Gastrocnemius medialis (tissue), 4 donors: ENCODE results near the gene MCUR1. TPM values are rescaled to one million over a fixed set of nuclear protein-coding genes. Genes with fewer than 3 reads are reported as not detected.
"Not testable (repeated sequence)": the region's sequence is repeated elsewhere in the genome, so short reads cannot be mapped to it uniquely, and the experiment has no call there.

Source experiments
- ATAC-seq, 2 donors: fragments of 150-250 bp; one replicate each; pipeline ENCODE4 v1.9.1; 2016
- DNase-seq, 2 donors: peaks; one replicate each; pipeline ENCODE4 v3.0.0-alpha.2; 2019
- H3K27ac ChIP-seq, 4 donors: fragments of 200-600 bp; sonication (generic); 1 replicate in 1 of 4; 2 replicates in 3 of 4; pipeline ENCODE4 v1.5.1; 2016 to 2018; ENCODE audit warnings: mild to moderate bottlenecking in 2 of 4, moderate library complexity in 1 of 4
- H3K27me3 ChIP-seq, 3 donors: fragments of 200-600 bp; sonication (generic) in 2 of 3; 1 replicate in 1 of 3; 2 replicates in 2 of 3; pipeline versions ENCODE4 v1.5.1 to v1.6.0; 2016 to 2019; ENCODE audit warnings: mild to moderate bottlenecking in 1 of 3, moderate library complexity in 1 of 3
- H3K36me3 ChIP-seq, 2 donors: fragments of 200-600 bp; sonication (generic) in 1 of 2; one replicate each; pipeline ENCODE4 v1.5.1; 2017 to 2018
- H3K4me1 ChIP-seq, 2 donors: fragments of 200-600 bp; sonication (generic) in 1 of 2; one replicate each; pipeline ENCODE4 v1.5.1; 2016 to 2017; ENCODE audit warnings: mild to moderate bottlenecking in 2 of 2
- H3K4me3 ChIP-seq, 4 donors: fragments of 200-600 bp; sonication (generic) in 3 of 4; 1 replicate in 1 of 4; 2 replicates in 3 of 4; pipeline ENCODE4 v1.5.1; 2016 to 2019; ENCODE audit warnings: mild to moderate bottlenecking in 2 of 4
- H3K9me3 ChIP-seq, 3 donors: fragments of 200-600 bp; sonication (generic) in 2 of 3; 1 replicate in 1 of 3; 2 replicates in 2 of 3; pipeline ENCODE4 v1.5.1; 2016 to 2019
- POLR2A ChIP-seq, 2 donors: fragments of 450-650 bp; IDR thresholded peaks; one replicate each; pipeline ENCODE4 v1.6.1; 2017; ENCODE audit warnings: antibody characterized with exemption in 2 of 2, mild to moderate bottlenecking in 2 of 2, moderate library complexity in 2 of 2
- in situ Hi-C, 4 donors: fragments of 200-750 bp; cut with MboI; loops; one replicate each; pipeline versions ENCODE4 v1.15.0 to v1.8.0; 2017; ENCODE audit warnings: low sequenced_read_pairs in 4 of 4
- intact Hi-C: fragments of 100-400 bp; cut with DNase I; formaldehyde crosslinking; loops from one replicate; pipeline ENCODE4 v1.15.1; 2023; ENCODE audit warnings: low total_unique reads
- total RNA-seq, 4 donors: library from RNA; depleted of rRNA; stranded (reverse); fragments of >200 nt; gene quantifications; one replicate each; pipeline versions ENCODE4 v1.1.0 to v1.2.3, GENCODE V29; 2016
- TF ChIP-seq, protein P1 (sequence below), 5 experiments: fragments of 450-650 bp in 3 of 5; fragments of 200-600 bp in 2 of 5; sonication (generic) in 2 of 5; IDR thresholded peaks in 4 of 5; conservative IDR thresholded peaks in 1 of 5; 1 replicate in 4 of 5; 2 replicates in 1 of 5; pipeline ENCODE4 v1.5.1; 2016 to 2019; ENCODE audit warnings: antibody characterized with exemption in 5 of 5, mild to moderate bottlenecking in 3 of 5, moderate library complexity in 3 of 5

Gene MCUR1
- total RNA-seq, 4 donors from 2014 or later, result 9.5 to 29.4 (median 18.1) TPM

DNA sequence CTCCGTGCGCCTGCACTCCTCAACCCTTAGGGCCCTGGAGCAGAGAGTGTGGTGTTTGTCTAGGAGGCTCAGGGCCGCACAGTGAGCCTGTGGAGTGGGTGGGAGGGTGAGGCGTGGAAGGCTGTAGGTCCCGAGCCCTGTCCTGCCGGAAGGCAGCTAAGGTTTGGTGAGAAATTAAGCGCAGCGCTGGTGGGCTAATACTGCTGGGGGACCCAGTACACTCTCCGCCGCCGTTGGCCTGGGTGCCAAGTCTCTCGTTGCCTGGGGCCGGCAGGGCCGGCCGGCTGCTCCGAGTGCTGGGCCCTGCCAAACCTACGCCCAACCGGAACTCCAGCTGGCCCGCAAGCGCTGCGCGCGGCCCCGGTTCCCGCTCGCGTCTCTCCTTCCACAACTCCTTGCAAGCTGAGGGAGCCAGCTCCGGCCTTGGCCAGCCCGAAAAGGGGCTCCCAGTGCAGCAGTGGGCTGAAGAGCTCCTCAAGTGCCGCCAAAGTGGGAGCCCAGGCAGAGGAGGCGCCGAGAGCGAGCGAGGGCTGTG lies 40.4 kb upstream of the MCUR1 start:
- H3K27me3 ChIP-seq, result peaks cover 17 to 19% (median 18%) of the 10 kb centered on the region in 3 donors
- no peak for ATAC-seq
- no peak for DNase-seq
- no peak overlapping the region for H3K27ac ChIP-seq
- no peaks in the 10 kb centered on the region for H3K36me3 ChIP-seq
- in situ Hi-C loops (no loop called here), intact Hi-C loops (no loop called here)
- TF ChIP-seq, protein P1, sequence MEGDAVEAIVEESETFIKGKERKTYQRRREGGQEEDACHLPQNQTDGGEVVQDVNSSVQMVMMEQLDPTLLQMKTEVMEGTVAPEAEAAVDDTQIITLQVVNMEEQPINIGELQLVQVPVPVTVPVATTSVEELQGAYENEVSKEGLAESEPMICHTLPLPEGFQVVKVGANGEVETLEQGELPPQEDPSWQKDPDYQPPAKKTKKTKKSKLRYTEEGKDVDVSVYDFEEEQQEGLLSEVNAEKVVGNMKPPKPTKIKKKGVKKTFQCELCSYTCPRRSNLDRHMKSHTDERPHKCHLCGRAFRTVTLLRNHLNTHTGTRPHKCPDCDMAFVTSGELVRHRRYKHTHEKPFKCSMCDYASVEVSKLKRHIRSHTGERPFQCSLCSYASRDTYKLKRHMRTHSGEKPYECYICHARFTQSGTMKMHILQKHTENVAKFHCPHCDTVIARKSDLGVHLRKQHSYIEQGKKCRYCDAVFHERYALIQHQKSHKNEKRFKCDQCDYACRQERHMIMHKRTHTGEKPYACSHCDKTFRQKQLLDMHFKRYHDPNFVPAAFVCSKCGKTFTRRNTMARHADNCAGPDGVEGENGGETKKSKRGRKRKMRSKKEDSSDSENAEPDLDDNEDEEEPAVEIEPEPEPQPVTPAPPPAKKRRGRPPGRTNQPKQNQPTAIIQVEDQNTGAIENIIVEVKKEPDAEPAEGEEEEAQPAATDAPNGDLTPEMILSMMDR (IDR thresholded peaks at IDR 0.05 in 4 of 5, conservative IDR thresholded peaks at IDR 0.05 in 1 of 5), result no peak
- no peak for TF ChIP-seq POLR2A (IDR thresholded peaks at IDR 0.05)
- H3K9me3 ChIP-seq, result no peaks in the 10 kb centered on the region
- peaks cover 0 to 1% of the 10 kb centered on the region in 2 donors for H3K4me1 ChIP-seq
- no peak overlapping the region for H3K4me3 ChIP-seq

DNA sequence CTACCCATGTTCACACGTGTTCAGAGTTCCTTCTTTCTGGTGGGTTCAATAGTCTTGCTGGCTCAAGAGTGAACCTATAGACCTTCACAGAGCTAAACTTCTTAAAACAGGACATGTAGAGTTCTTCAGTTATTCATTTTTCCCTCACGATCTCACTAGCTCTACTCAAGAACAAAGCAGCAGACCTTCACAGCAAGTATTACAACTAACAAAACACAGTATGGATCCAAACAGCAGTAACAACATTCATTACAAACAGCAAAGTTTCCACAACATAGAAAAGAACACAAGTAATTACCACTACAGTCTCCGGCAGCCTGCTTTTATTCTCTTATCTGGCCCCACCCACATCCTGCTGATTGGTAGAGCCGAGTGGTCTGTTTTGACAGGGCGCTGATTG lies 39.5 kb upstream of the MCUR1 start:
- no peak for TF ChIP-seq POLR2A (IDR thresholded peaks at IDR 0.05)
- TF ChIP-seq, protein P1 (IDR thresholded peaks at IDR 0.05 in 4 of 5, conservative IDR thresholded peaks at IDR 0.05 in 1 of 5), result no peak
- H3K27me3 ChIP-seq, result peaks cover 7 to 11% (median 9%) of the 10 kb centered on the region in 3 donors
- no peak for DNase-seq
- no peak overlapping the region for H3K4me3 ChIP-seq
- intact Hi-C loops, result no loop called here
- H3K9me3 ChIP-seq, result no peaks in the 10 kb centered on the region
- in situ Hi-C loops, result no loop called here
- ATAC-seq, result no peak
- H3K27ac ChIP-seq, result no peak overlapping the region
- no peaks in the 10 kb centered on the region for H3K36me3 ChIP-seq
- no peaks in the 10 kb centered on the region for H3K4me1 ChIP-seq

DNA sequence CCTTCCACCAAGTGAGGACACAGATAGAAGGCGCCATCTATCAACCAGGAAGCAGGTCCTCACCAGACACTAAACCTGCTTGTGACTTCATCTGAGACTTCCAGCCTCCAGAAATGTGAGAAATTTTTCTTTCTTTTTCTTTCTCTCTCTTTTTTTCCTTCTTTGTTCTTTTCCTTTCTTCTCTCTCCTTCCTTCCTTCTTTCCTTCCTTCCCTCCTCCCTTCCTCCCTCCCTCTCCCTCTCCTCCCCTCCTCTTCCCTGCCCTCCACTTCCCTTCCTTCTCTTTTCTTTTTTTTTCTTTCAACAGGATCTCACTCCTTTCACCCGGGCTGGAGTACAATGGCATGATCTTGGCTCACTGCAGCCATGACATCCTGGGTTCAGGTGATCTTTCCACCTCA lies 37.4 kb upstream of the MCUR1 start:
- ATAC-seq (no peak), DNase-seq (no peak)
- no peak for TF ChIP-seq POLR2A (IDR thresholded peaks at IDR 0.05)
- TF ChIP-seq, protein P1 (IDR thresholded peaks at IDR 0.05 in 4 of 5, conservative IDR thresholded peaks at IDR 0.05 in 1 of 5), result no peak
- Histone ChIP-seq H3K9me3 (no peaks in the 10 kb centered on the region), H3K27ac (no peak overlapping the region), H3K4me3 (no peak overlapping the region), H3K36me3 (no peaks in the 10 kb centered on the region), H3K4me1 (no peaks in the 10 kb centered on the region), H3K27me3 (no peaks in the 10 kb centered on the region)
- intact Hi-C loops (no loop called here), in situ Hi-C loops (no loop called here)

DNA sequence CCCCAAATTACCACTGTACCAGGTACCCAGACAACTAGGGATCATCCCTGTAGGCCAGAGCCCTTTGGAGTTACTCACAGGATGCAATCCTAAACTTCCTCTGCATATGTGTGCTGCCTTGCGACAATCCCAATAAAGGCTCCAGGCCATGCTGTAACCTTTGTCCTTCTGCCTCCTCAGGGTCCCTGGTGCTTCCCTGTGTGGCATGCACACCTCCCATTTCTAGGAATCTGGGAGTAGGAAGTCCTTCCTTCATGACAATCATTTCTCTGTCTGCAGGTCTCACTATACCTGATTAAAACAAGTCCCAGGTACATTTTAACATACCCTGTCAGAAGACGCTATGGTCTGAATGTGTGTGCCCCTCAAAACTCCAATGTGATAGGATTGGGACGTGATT lies 37.0 kb upstream of the MCUR1 start:
- H3K4me1 ChIP-seq, result no peaks in the 10 kb centered on the region
- H3K9me3 ChIP-seq, result no peaks in the 10 kb centered on the region
- no peak overlapping the region for H3K27ac ChIP-seq
- H3K36me3 ChIP-seq, result no peaks in the 10 kb centered on the region
- ATAC-seq, result no peak
- intact Hi-C loops, result no loop called here
- H3K27me3 ChIP-seq, result no peaks in the 10 kb centered on the region
- DNase-seq, result no peak
- TF ChIP-seq, protein P1 (IDR thresholded peaks at IDR 0.05 in 4 of 5, conservative IDR thresholded peaks at IDR 0.05 in 1 of 5), result no peak
- no peak for TF ChIP-seq POLR2A (IDR thresholded peaks at IDR 0.05)
- in situ Hi-C loops, result no loop called here
- no peak overlapping the region for H3K4me3 ChIP-seq

DNA sequence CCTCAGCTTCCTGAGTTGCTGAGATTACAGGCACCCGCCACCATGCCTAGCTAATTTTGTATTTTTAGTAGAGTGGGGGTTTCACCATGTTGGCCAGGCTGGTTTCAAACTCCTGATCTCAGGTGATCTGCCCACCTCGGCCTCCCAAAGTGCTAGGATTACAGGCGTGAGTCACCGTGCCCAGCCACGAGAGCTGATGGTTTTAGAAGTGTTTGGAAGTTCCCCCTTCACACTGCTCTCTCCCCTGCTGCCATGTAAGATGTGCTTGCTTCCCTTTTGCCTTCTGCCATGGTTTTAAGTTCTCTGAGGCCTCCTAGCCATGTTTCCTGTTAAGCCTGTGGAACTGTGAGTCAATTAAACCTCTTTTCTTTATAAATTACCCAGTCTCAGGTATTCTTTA lies 36.3 kb upstream of the MCUR1 start:
- H3K9me3 ChIP-seq, H3K27me3 ChIP-seq, H3K27ac ChIP-seq, intact Hi-C loops, H3K4me1 ChIP-seq, H3K36me3 ChIP-seq, in situ Hi-C loops, H3K4me3 ChIP-seq, DNase-seq, ATAC-seq: not testable (repeated sequence)
